Nephron (organoid): ENCODE results near the gene PPM1N.

Experiments
- H3K27ac Mint-ChIP-seq, 3 experiments: 2 replicates each; pipeline ENCODE4 v1.8.0; 2020; ENCODE audit warnings: mixed read lengths in 3 of 3, mild to moderate bottlenecking in 2 of 3, moderate library complexity in 1 of 3
- H3K27me3 Mint-ChIP-seq: 2 replicates; pipeline ENCODE4 v1.8.0; 2021; ENCODE audit warnings: low read depth, mild to moderate bottlenecking, moderate library complexity, mixed read lengths
- H3K36me3 Mint-ChIP-seq: 2 replicates; pipeline ENCODE4 v1.8.0; 2020; ENCODE audit warnings: low read depth, mixed read lengths
- H3K4me1 Mint-ChIP-seq: 2 replicates; pipeline ENCODE4 v1.8.0; 2020; ENCODE audit warnings: mixed read lengths
- H3K4me3 Mint-ChIP-seq, 3 experiments: 2 replicates each; pipeline ENCODE4 v1.8.0; 2020; ENCODE audit warnings: mild to moderate bottlenecking in 3 of 3, mixed read lengths in 3 of 3, moderate library complexity in 2 of 3
- H3K9me3 Mint-ChIP-seq: 2 replicates; pipeline ENCODE4 v1.8.0; 2020; ENCODE audit warnings: mixed read lengths
- CTCF ChIP-seq, 3 experiments: fragments of 200-600 bp; sonication (generic); IDR thresholded peaks; one replicate each; pipeline ENCODE4 v1.5.0; 2021; ENCODE audit warnings: antibody characterized with exemption in 3 of 3; ENCODE audit not compliant: unreplicated experiment in 3 of 3

The PPM1N gene

GRCh38 chr19:45496349-45496953 is 1.8 kb upstream of the PPM1N start:
- H3K9me3 Mint-ChIP-seq, result no peaks in the 10 kb centered on the region
- H3K4me1 Mint-ChIP-seq, result peaks cover 46% of the 10 kb centered on the region
- TF ChIP-seq CTCF (IDR thresholded peaks at IDR 0.05; ENCODE audit: unreplicated experiment in 3 of 3), result no peak
- H3K4me3 Mint-ChIP-seq, result peak overlapping the region; percentile 80 to 84 (median 80)
- no peak overlapping the region for H3K27ac Mint-ChIP-seq
- H3K36me3 Mint-ChIP-seq, result no peaks in the 10 kb centered on the region
- H3K27me3 Mint-ChIP-seq, result peaks cover 64% of the 10 kb centered on the region

- Mint-ChIP-seq H3K36me3 (no peaks in the 10 kb centered on the region), H3K4me1 (peaks cover 35% of the 10 kb centered on the region), H3K27me3 (peaks cover 72% of the 10 kb centered on the region), H3K27ac (no peak overlapping the region), H3K4me3 (peak overlapping the region; percentile 63 to 85 (median 79)), H3K9me3 (no peaks in the 10 kb centered on the region)
- TF ChIP-seq CTCF (IDR thresholded peaks at IDR 0.05; ENCODE audit: unreplicated experiment in 3 of 3), result no peak
Measured at GRCh38 chr19:45497791-45498190, 452 bp upstream of the PPM1N start.

GRCh38 chr19:45499196-45500180 is 1.2 kb downstream of the PPM1N start:
- H3K9me3 Mint-ChIP-seq, result no peaks in the 10 kb centered on the region
- no peaks in the 10 kb centered on the region for H3K36me3 Mint-ChIP-seq
- H3K4me1 Mint-ChIP-seq, result peaks cover 28% of the 10 kb centered on the region
- no peak overlapping the region for H3K27ac Mint-ChIP-seq
- peaks cover 67% of the 10 kb centered on the region for H3K27me3 Mint-ChIP-seq
- TF ChIP-seq CTCF (IDR thresholded peaks at IDR 0.05; ENCODE audit: unreplicated experiment in 3 of 3), result no peak
- H3K4me3 Mint-ChIP-seq, result peak overlapping the region; percentile 30 to 50 (median 33)

DNA sequence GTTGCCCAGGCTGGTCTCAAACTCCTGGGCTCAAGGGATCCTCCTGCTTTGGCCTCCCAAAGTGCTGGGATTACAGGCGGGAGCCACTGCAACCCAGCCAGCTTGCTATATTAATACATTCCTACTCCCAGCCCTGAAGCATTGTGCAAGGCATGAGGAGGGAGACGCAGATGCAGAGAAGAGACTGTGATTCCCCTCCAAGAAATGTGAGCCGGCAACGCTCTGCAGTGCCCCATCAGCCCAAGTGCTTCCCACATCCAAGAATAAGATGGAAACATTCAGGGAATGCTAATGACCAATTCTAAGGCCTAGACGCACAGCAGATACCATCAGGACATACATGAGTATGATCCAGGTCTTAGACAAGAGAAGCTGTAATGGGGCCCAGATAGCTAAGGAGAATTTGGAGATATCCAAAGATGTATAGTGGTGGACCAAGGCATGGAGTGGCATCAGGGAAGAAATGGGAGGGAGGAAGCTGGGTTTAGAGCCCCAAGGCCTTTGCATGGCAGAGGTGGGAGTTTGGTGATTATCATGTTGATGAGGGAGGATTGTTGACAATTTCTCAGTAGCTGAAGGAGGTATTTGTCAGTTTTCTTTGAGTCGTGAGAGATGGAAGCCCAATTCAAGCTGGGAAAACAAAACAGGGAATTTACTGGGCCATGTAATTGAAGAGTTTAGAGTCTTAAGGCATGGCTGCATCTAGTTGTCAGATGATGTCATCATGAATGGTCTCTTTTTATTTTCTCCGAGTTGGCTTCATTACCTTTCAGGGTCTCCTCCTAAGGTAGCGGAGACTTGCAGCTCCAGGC is 2.9 kb downstream of the PPM1N start:
- no peaks in the 10 kb centered on the region for H3K36me3 Mint-ChIP-seq
- no peak for TF ChIP-seq CTCF (IDR thresholded peaks at IDR 0.05; ENCODE audit: unreplicated experiment in 3 of 3)
- H3K4me1 Mint-ChIP-seq, result peaks cover 28% of the 10 kb centered on the region

DNA sequence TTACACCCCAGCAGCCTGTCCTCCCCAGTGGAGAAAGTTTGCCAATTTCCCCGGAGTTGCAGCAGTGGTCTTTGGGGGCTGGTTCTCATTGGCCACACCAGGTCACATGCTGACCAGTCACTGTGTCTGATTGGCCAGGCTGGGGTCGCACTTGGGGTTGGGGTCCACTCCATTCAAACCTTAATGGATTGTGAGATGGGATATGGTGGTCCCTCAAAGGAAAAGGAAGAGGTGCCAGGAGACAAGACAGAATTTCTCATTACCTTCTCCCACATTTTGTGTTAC is 3.4 kb downstream of the PPM1N start:
- TF ChIP-seq CTCF (IDR thresholded peaks at IDR 0.05; ENCODE audit: unreplicated experiment in 3 of 3), result no peak
- Mint-ChIP-seq H3K27me3 (peaks cover 59% of the 10 kb centered on the region), H3K9me3 (no peaks in the 10 kb centered on the region), H3K4me1 (peaks cover 28% of the 10 kb centered on the region), H3K4me3 (no peak overlapping the region), H3K36me3 (no peaks in the 10 kb centered on the region), H3K27ac (no peak overlapping the region)

More for the DNA sequence above, 2.9 kb downstream of the PPM1N start:
- Mint-ChIP-seq H3K27ac (no peak overlapping the region), H3K27me3 (peaks cover 57% of the 10 kb centered on the region), H3K9me3 (no peaks in the 10 kb centered on the region), H3K4me3 (peak overlapping the region in 1 of 3 experiments; percentile 35)
